Measurements from ENCODE around the gene TRPM5.

- TF ChIP-seq CTCF (IDR thresholded peaks at IDR 0.05) (no peak), EZH2 (IDR thresholded peaks at IDR 0.05; ENCODE audit: borderline replicate concordance, insufficient read depth, low read depth, low read length, poor library complexity, severe bottlenecking) (no peak)
Observed at GRCh38 chr11:2484576-2485125, 40.3 kb upstream of the TRPM5 start.
